K562 (cell line): Measurements from ENCODE around the gene SF3A2. TPM values are rescaled to one million over a fixed set of nuclear protein-coding genes. Genes with fewer than 3 reads are reported as not detected.

Experiments used
- ATAC-seq: fragments of 200-7000 bp; cut with Tn5 transposase; 3 replicates; pipeline ENCODE4 v1.9.1; 2020; ENCODE audit warnings: moderate library complexity
- BruUV-seq: library from RNA; stranded (reverse); fragments of 400-500 nt; replicated peaks from 2 replicates; lab custom pipeline; 2021; lab: Mats Ljungman, UMichigan
- CTCF ChIA-PET: fragments of 300-600 bp; formaldehyde crosslinking; extraction: SDS; loops from one replicate; lab custom pipeline; 2021; ENCODE audit warnings: low intra/inter-chr PET ratio; lab: Yijun Ruan, JAX
- POLR2A ChIA-PET: fragments of 300-600, 350-650 bp; sonication (Branson Sonifier 250); formaldehyde crosslinking; extraction: SDS; loops from one replicate; lab custom pipeline; 2021; ENCODE audit warnings: antibody characterized with exemption, inconsistent platforms; lab: Yijun Ruan, JAX
- DNase-seq, 4 experiments: peaks; one replicate each; pipeline versions ENCODE4 v3.0.0 to v3.0.0-alpha.2; 2011 to 2018; ENCODE audit warnings: low spot score in 3 of 4, mixed read lengths in 3 of 4; ENCODE audit errors: extremely low read depth in 1 of 4
- FAIRE-seq: peaks from 2 replicates; lab custom pipeline; 2011; peaks lifted over from hg19 to GRCh38; lab: Jason Lieb, UNC
- H2AFZ ChIP-seq: 2 replicates; pipeline ENCODE4 v1.6.0; 2011; ENCODE audit warnings: low read depth, low read length, control low read depth, inconsistent platforms
- H3K27ac ChIP-seq: fragments of 200-600 bp; 3 replicates; pipeline ENCODE4 v1.8.0; 2011; ENCODE audit warnings: low read depth, mild to moderate bottlenecking, control low read depth, inconsistent platforms, low read length, moderate library complexity, mixed read lengths; ENCODE audit errors: extremely low read depth
- H3K27me3 ChIP-seq, 2 experiments: fragments of 300-600 bp in 1 of 2; 2 replicates in 1 of 2; 3 replicates in 1 of 2; pipeline versions ENCODE4 v1.6.0 to v1.8.0; 2011; ENCODE audit warnings: inconsistent platforms in 2 of 2, low read length in 2 of 2, mild to moderate bottlenecking in 1 of 2, mixed read lengths in 1 of 2, moderate library complexity in 1 of 2; ENCODE audit not compliant: control insufficient read depth in 2 of 2, insufficient read depth in 2 of 2
- H3K36me3 ChIP-seq: fragments of 300-600 bp; 3 replicates; pipeline ENCODE4 v1.8.0; 2011; ENCODE audit warnings: mild to moderate bottlenecking, low read length, inconsistent platforms; ENCODE audit not compliant: control insufficient read depth, insufficient read depth
- H3K4me1 ChIP-seq, 2 experiments: fragments of 200-600 bp in 1 of 2; replicated peaks in 1 of 2; 2 replicates in 1 of 2; 3 replicates in 1 of 2; pipeline versions ENCODE4 v1.5.1 to v1.8.0; 2011; ENCODE audit warnings: inconsistent platforms in 2 of 2, low read length in 2 of 2, mild to moderate bottlenecking in 1 of 2, mixed read lengths in 1 of 2, moderate library complexity in 1 of 2; ENCODE audit not compliant: control insufficient read depth in 2 of 2, insufficient read depth in 2 of 2
- H3K4me2 ChIP-seq: 2 replicates; pipeline ENCODE4 v1.6.1; 2011; ENCODE audit warnings: low read length, control low read depth, inconsistent platforms, mixed read lengths; ENCODE audit not compliant: insufficient read depth
- H3K4me3 ChIP-seq: fragments of 200-600 bp; sonication (generic), shearing (Covaris generic); 2 replicates; pipeline ENCODE4 v1.5.1; 2016; ENCODE audit warnings: control low read depth, inconsistent platforms
- H3K79me2 ChIP-seq: fragments of 200-600 bp; 3 replicates; pipeline ENCODE4 v1.8.0; 2011; ENCODE audit warnings: low read length, inconsistent platforms; ENCODE audit not compliant: control insufficient read depth, insufficient read depth
- H3K9ac ChIP-seq, 2 experiments: 2 replicates each; pipeline versions ENCODE4 v1.6.0 to v1.6.1; 2011; ENCODE audit warnings: low read depth in 2 of 2, low read length in 2 of 2, control low read depth in 1 of 2, inconsistent platforms in 1 of 2, mild to moderate bottlenecking in 1 of 2, mixed read lengths in 1 of 2; ENCODE audit not compliant: insufficient read depth in 1 of 2
- H3K9me1 ChIP-seq: one replicate; pipeline ENCODE4 v1.6.0; 2011; ENCODE audit warnings: inconsistent platforms, mild to moderate bottlenecking, low read length, moderate library complexity; ENCODE audit not compliant: control insufficient read depth, insufficient read depth
- H3K9me3 ChIP-seq: replicated peaks from 2 replicates; pipeline ENCODE4 v1.5.1; 2011; ENCODE audit warnings: low read depth, low read length, inconsistent platforms; ENCODE audit not compliant: control insufficient read depth, insufficient read depth
- H4K20me1 ChIP-seq: replicated peaks from 2 replicates; pipeline ENCODE4 v1.6.1; 2011; ENCODE audit warnings: low read length, inconsistent platforms, mixed read lengths; ENCODE audit not compliant: control insufficient read depth, insufficient read depth
- ARID1B ChIP-seq: fragments of 450-650 bp; IDR thresholded peaks from 2 replicates; pipeline ENCODE4 v1.6.1; 2016; ENCODE audit warnings: antibody characterized with exemption, mild to moderate bottlenecking, inconsistent platforms
- FOXK1 ChIP-seq: sonication (generic); formaldehyde crosslinking; IDR thresholded peaks from 2 replicates; pipeline ENCODE4 v1.8.0; 2022; ENCODE audit warnings: missing genetic modification reagents, mild to moderate bottlenecking, borderline replicate concordance
- HNRNPUL1 ChIP-seq: fragments of 200-400 bp; formaldehyde crosslinking; IDR thresholded peaks from 2 replicates; pipeline ENCODE4 v1.6.1; 2017; ENCODE audit warnings: low read length
- POLR2G ChIP-seq: fragments of 200-400 bp; formaldehyde crosslinking; IDR thresholded peaks from 2 replicates; pipeline ENCODE4 v1.6.1; 2017; ENCODE audit warnings: low read depth, mild to moderate bottlenecking, antibody characterized with exemption, low read length, moderate library complexity
- RBFOX2 ChIP-seq: fragments of 200-400 bp; formaldehyde crosslinking; IDR thresholded peaks from 2 replicates; pipeline ENCODE4 v1.6.1; 2017; ENCODE audit warnings: low read depth, mild to moderate bottlenecking, low read length, moderate library complexity
- TAF7 ChIP-seq: fragments of 450-650 bp; IDR thresholded peaks from 2 replicates; pipeline ENCODE4 v1.6.1; 2016; ENCODE audit warnings: missing genetic modification characterization, missing compliant biosample characterization
- TCF7 ChIP-seq: sonication (generic); IDR thresholded peaks from 2 replicates; pipeline ENCODE4 v1.6.1; 2016; ENCODE audit warnings: antibody characterized with exemption, borderline replicate concordance
- ZNF586 ChIP-seq: fragments of 450-650 bp; formaldehyde crosslinking; conservative IDR thresholded peaks from 2 replicates; pipeline ENCODE4 v1.4.0; 2020; ENCODE audit warnings: mild to moderate bottlenecking, moderate library complexity
- ZNF644 ChIP-seq: fragments of 200-800 bp; sonication (Bioruptor generic); IDR thresholded peaks from 2 replicates; pipeline ENCODE4 v1.6.1; 2016; ENCODE audit warnings: low read depth, missing genetic modification characterization, missing compliant biosample characterization
- WGBS: fragments of 100-300 bp; shearing (Covaris generic); methylation state at CpG from one replicate; pipeline ENCODE4 v1.1.6; 2016; ENCODE audit warnings: low coverage, mixed read lengths; ENCODE audit not compliant: insufficient coverage; ENCODE audit errors: missing lambda C conversion rate; 5-methylcytosine and 5-hydroxymethylcytosine counted together
- in situ Hi-C: fragments of 300-500 bp; cut with MboI; formaldehyde crosslinking; loops from 4 replicates; pipeline ENCODE4 v1.15.0; 2018; ENCODE audit warnings: inconsistent platforms, mixed read lengths
- intact Hi-C: fragments of 100-400 bp; cut with micrococcal nuclease; formaldehyde crosslinking; loops from 2 replicates; pipeline ENCODE4 v1.14.2; 2022
- polyA plus RNA-seq, 8 experiments: library from polyadenylated mRNA; depleted of rRNA in 4 of 8; stranded (reverse) in 5 of 8; unstranded in 3 of 8; fragments of >200 nt; fragmentation: Nextera tagmentation in 2 of 8; fragmentation: Illumina TruSeq in 1 of 8; extraction: Ambion mirVana in 2 of 8; extraction: Trizol in 1 of 8; gene quantifications; 2 replicates each; pipeline versions ENCODE4 v1.2.1 to v1.2.3, GENCODE V29; 2011 to 2014; ENCODE audit warnings: inconsistent platforms in 1 of 8, missing spikeins in 1 of 8
- total RNA-seq, 7 experiments: library from RNA; depleted of rRNA in 6 of 7; stranded (reverse); fragments of >200 nt in 6 of 7; fragmentation: Illumina TruSeq in 2 of 7; extraction: Trizol in 2 of 7; gene quantifications; 2 replicates each; pipeline versions ENCODE4 v1.2.1 to v1.2.3, GENCODE V29; 2011 to 2021; ENCODE audit warnings: low replicate concordance in 1 of 7

SF3A2 gene
- total and polyA plus RNA-seq, 9 of the 15 experiments (the other 6 are each of a cell fraction or from before 2014, with no cell fraction given), result 0.17 to 194 (median 22.8) TPM

DNA sequence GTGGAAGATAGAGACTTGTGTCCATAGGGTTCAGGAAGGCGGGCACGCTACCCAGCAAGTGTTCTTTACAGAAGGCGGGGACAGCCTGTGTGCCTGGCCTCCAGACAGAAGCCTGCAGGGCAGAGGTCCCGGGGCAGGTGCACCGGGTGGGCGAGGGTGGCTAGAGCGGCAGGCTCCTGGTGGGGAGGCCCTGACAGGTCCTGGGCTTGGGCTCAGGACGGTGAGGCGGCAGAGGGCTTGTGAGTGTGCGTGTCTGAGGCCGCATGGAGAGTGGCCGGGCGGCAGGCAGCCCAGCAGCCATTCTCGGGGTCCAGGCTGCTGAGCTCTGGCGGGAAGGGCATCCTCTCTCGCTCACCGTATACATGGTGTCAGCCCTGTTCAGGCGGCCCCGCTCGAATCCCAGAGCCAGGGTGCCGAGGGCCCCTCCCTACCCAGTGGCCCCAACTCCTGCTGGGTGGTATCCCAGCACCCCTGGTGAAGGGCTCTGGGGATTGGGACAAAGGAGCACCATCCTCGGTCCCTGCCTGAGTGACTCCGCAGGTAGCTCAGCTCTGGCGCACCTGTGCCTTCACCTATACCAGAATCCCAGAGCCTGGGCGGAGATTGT, 9.5 kb downstream of the SF3A2 start:
- H2AFZ ChIP-seq, result no peak overlapping the region
- H3K4me2 ChIP-seq, result no peak overlapping the region
- no peak overlapping the region for H3K4me3 ChIP-seq
- peaks cover 83% of the 10 kb centered on the region; the same call in 2 of the 3 replicates for H3K36me3 ChIP-seq
- peaks cover 5% of the 10 kb centered on the region for H3K9me1 ChIP-seq
- FAIRE-seq, result no peak
- in situ Hi-C loops, result no loop called here
- DNase-seq, result no peak
- no peak for ATAC-seq
- POLR2A ChIA-PET, result interaction anchor here (1.0 to 1.9 kb wide), 5 partner anchors 9 to 20 kb away, joined by 3 to 7 read pairs (median 6); no protein-coding TSS in a partner anchor
- CTCF ChIA-PET, result no interaction called here
- peaks cover 4 to 75% of the 10 kb centered on the region in 2 experiments; a peak in 4 of 5 replicates for H3K4me1 ChIP-seq
- 94% methylated on average over 25 of the region's 25 CpGs for WGBS
- TF ChIP-seq RBFOX2, result peak; percentile 58
- no peak for TF ChIP-seq ZNF586
- TF ChIP-seq TCF7, result no peak
- TF ChIP-seq FOXK1 (CRISPR knock-in tag), result no peak
- peak; percentile 19; the same call in 1 of the 2 replicates for TF ChIP-seq POLR2G
- TF ChIP-seq ARID1B, result no peak
- no peak for TF ChIP-seq TAF7 (tag)
- TF ChIP-seq HNRNPUL1, result no peak
- TF ChIP-seq ZNF644, result no peak
- no peaks in the 10 kb centered on the region for H3K27me3 ChIP-seq
- intact Hi-C loops, result no loop called here
- H3K79me2 ChIP-seq, result peaks cover 32% of the 10 kb centered on the region
- no peak overlapping the region; a peak in 1 of 4 replicates for H3K9ac ChIP-seq
- no peaks in the 10 kb centered on the region for H3K9me3 ChIP-seq
- no peak overlapping the region for H3K27ac ChIP-seq
- H4K20me1 ChIP-seq, result peaks cover 25% of the 10 kb centered on the region
- BruUV-seq, result no TSS peak
